Measurements from ENCODE around the gene TUBA4A.

Gene TUBA4A

GRCh38 chr2:219243291-219243761 is 10.4 kb downstream of the TUBA4A start:
- Histone ChIP-seq H3K4me3 (ENCODE audit: low read length) (no peak overlapping the region), H3K27ac (ENCODE audit: low read length) (no peak overlapping the region), H3K9me3 (ENCODE audit: control insufficient read depth, insufficient read depth, low read length) (no peaks in the 10 kb centered on the region), H3K27me3 (ENCODE audit: control insufficient read depth, insufficient read depth, low read length) (no peaks in the 10 kb centered on the region), H3K4me1 (ENCODE audit: control insufficient read depth, insufficient read depth, low read length) (peaks cover 2% of the 10 kb centered on the region; the same call in 1 of the 2 replicates), H3K36me3 (ENCODE audit: control insufficient read depth, insufficient read depth, low read length) (no peaks in the 10 kb centered on the region)
- no CpG with 5 or more reads among the region's 28 CpGs for WGBS (ENCODE audit: insufficient coverage, insufficient read length)
- DNase-seq (ENCODE audit: low read depth, low spot score): no peak

- Histone ChIP-seq H3K36me3 (ENCODE audit: control insufficient read depth, insufficient read depth, low read length) (peaks cover 23% of the 10 kb centered on the region), H3K4me1 (ENCODE audit: control insufficient read depth, insufficient read depth, low read length) (no peaks in the 10 kb centered on the region), H3K27ac (ENCODE audit: low read length) (no peak overlapping the region), H3K4me3 (ENCODE audit: low read length) (no peak overlapping the region), H3K27me3 (ENCODE audit: control insufficient read depth, insufficient read depth, low read length) (no peaks in the 10 kb centered on the region), H3K9me3 (ENCODE audit: control insufficient read depth, insufficient read depth, low read length) (no peaks in the 10 kb centered on the region)
- DNase-seq (ENCODE audit: low read depth, low spot score): no peak
- WGBS (ENCODE audit: insufficient coverage, insufficient read length): no CpG with 5 or more reads among the region's 3 CpGs
These were observed 19.4 kb downstream of the TUBA4A start for GRCh38 chr2:219234331-219234730.

GRCh38 chr2:219230059-219230540 is 23.6 kb downstream of the TUBA4A start:
- H3K27ac ChIP-seq (ENCODE audit: low read length): no peak overlapping the region
- WGBS (ENCODE audit: insufficient coverage, insufficient read length): no CpG with 5 or more reads among the region's 24 CpGs
- H3K36me3 ChIP-seq (ENCODE audit: control insufficient read depth, insufficient read depth, low read length): peaks cover 8% of the 10 kb centered on the region; the same call in 1 of the 2 replicates
- no peaks in the 10 kb centered on the region for H3K9me3 ChIP-seq (ENCODE audit: control insufficient read depth, insufficient read depth, low read length)
- H3K4me3 ChIP-seq (ENCODE audit: low read length): peak overlapping the region; percentile 89
- H3K27me3 ChIP-seq (ENCODE audit: control insufficient read depth, insufficient read depth, low read length): no peaks in the 10 kb centered on the region
- DNase-seq (ENCODE audit: low read depth, low spot score): no peak
- H3K4me1 ChIP-seq (ENCODE audit: control insufficient read depth, insufficient read depth, low read length): 0 out of 2 replicates have a peak, but pooled peaks cover 3% of the 10 kb centered on the region

- no CpG with 5 or more reads among the region's 80 CpGs for WGBS (ENCODE audit: insufficient coverage, insufficient read length)
These were observed 24.2 kb downstream of the TUBA4A start, which contains the start of the genes ANKZF1 and ATG9A for GRCh38 chr2:219229305-219230058. TSS of gene ANKZF1 (plus strand) at chr2:219229806. CDS start at chr2:219230258, 452 bp downstream. TSS of gene ATG9A (minus strand) at chr2:219229636. CDS start at chr2:219228024, 1,612 bp downstream.

GRCh38 chr2:219228911-219229304 is 24.8 kb downstream of the TUBA4A start:
- no CpG with 5 or more reads among the region's 19 CpGs for WGBS (ENCODE audit: insufficient coverage, insufficient read length)
- H3K27ac ChIP-seq (ENCODE audit: low read length): no peak overlapping the region
- no peak for DNase-seq (ENCODE audit: low read depth, low spot score)
- peak overlapping the region; percentile 89 for H3K4me3 ChIP-seq (ENCODE audit: low read length)
- no peaks in the 10 kb centered on the region for H3K27me3 ChIP-seq (ENCODE audit: control insufficient read depth, insufficient read depth, low read length)
- peaks cover 14% of the 10 kb centered on the region for H3K36me3 ChIP-seq (ENCODE audit: control insufficient read depth, insufficient read depth, low read length)
- H3K4me1 ChIP-seq (ENCODE audit: control insufficient read depth, insufficient read depth, low read length): 0 out of 2 replicates have a peak, but pooled peaks cover 3% of the 10 kb centered on the region
- no peaks in the 10 kb centered on the region for H3K9me3 ChIP-seq (ENCODE audit: control insufficient read depth, insufficient read depth, low read length)

More at GRCh38 chr2:219229305-219230058, 24.2 kb downstream of the TUBA4A start, which contains the start of the genes ANKZF1 and ATG9A:
- H3K4me3 ChIP-seq (ENCODE audit: low read length): peak within 1 kb of the TSS; percentile 89
- H3K27me3 ChIP-seq (ENCODE audit: control insufficient read depth, insufficient read depth, low read length): no peaks in the 10 kb centered on the region
- no peak within 1 kb of the TSS for H3K27ac ChIP-seq (ENCODE audit: low read length)
- DNase-seq (ENCODE audit: low read depth, low spot score): no peak
- 0 out of 2 replicates have a peak, but pooled peaks cover 3% of the 10 kb centered on the region for H3K4me1 ChIP-seq (ENCODE audit: control insufficient read depth, insufficient read depth, low read length)
- H3K9me3 ChIP-seq (ENCODE audit: control insufficient read depth, insufficient read depth, low read length): no peaks in the 10 kb centered on the region
- peaks cover 9% of the 10 kb centered on the region for H3K36me3 ChIP-seq (ENCODE audit: control insufficient read depth, insufficient read depth, low read length)

- Histone ChIP-seq H3K9me3 (ENCODE audit: control insufficient read depth, insufficient read depth, low read length) (no peaks in the 10 kb centered on the region), H3K4me3 (ENCODE audit: low read length) (peak overlapping the region; percentile 89; the same call in 1 of the 2 replicates), H3K27ac (ENCODE audit: low read length) (no peak overlapping the region), H3K4me1 (ENCODE audit: control insufficient read depth, insufficient read depth, low read length) (0 out of 2 replicates have a peak, but pooled peaks cover 3% of the 10 kb centered on the region), H3K27me3 (ENCODE audit: control insufficient read depth, insufficient read depth, low read length) (no peaks in the 10 kb centered on the region), H3K36me3 (ENCODE audit: control insufficient read depth, insufficient read depth, low read length) (peaks cover 21% of the 10 kb centered on the region)
- no peak for DNase-seq (ENCODE audit: low read depth, low spot score)
- no CpG with 5 or more reads among the region's 7 CpGs for WGBS (ENCODE audit: insufficient coverage, insufficient read length)
These were observed 25.4 kb downstream of the TUBA4A start for GRCh38 chr2:219228041-219228910.

GRCh38 chr2:219225350-219225749 is 28.4 kb downstream of the TUBA4A start:
- no peaks in the 10 kb centered on the region for H3K9me3 ChIP-seq (ENCODE audit: control insufficient read depth, insufficient read depth, low read length)
- no peak overlapping the region for H3K27ac ChIP-seq (ENCODE audit: low read length)
- 0 out of 2 replicates have a peak, but pooled peaks cover 3% of the 10 kb centered on the region for H3K4me1 ChIP-seq (ENCODE audit: control insufficient read depth, insufficient read depth, low read length)
- no peaks in the 10 kb centered on the region for H3K27me3 ChIP-seq (ENCODE audit: control insufficient read depth, insufficient read depth, low read length)
- peaks cover 30% of the 10 kb centered on the region for H3K36me3 ChIP-seq (ENCODE audit: control insufficient read depth, insufficient read depth, low read length)
- no CpG with 5 or more reads among the region's 3 CpGs for WGBS (ENCODE audit: insufficient coverage, insufficient read length)
- H3K4me3 ChIP-seq (ENCODE audit: low read length): no peak overlapping the region
- DNase-seq (ENCODE audit: low read depth, low spot score): no peak

GRCh38 chr2:219223831-219224610 is 29.7 kb downstream of the TUBA4A start:
- no peak overlapping the region for H3K4me3 ChIP-seq (ENCODE audit: low read length)
- H3K27ac ChIP-seq (ENCODE audit: low read length): no peak overlapping the region
- no CpG with 5 or more reads among the region's 31 CpGs for WGBS (ENCODE audit: insufficient coverage, insufficient read length)
- no peaks in the 10 kb centered on the region for H3K27me3 ChIP-seq (ENCODE audit: control insufficient read depth, insufficient read depth, low read length)
- no peaks in the 10 kb centered on the region for H3K9me3 ChIP-seq (ENCODE audit: control insufficient read depth, insufficient read depth, low read length)
- DNase-seq (ENCODE audit: low read depth, low spot score): no peak
- peaks cover 30% of the 10 kb centered on the region for H3K36me3 ChIP-seq (ENCODE audit: control insufficient read depth, insufficient read depth, low read length)
- H3K4me1 ChIP-seq (ENCODE audit: control insufficient read depth, insufficient read depth, low read length): 0 out of 2 replicates have a peak, but pooled peaks cover 3% of the 10 kb centered on the region

- no CpG with 5 or more reads among the region's 16 CpGs for WGBS (ENCODE audit: insufficient coverage, insufficient read length)
These were observed 31.7 kb downstream of the TUBA4A start for GRCh38 chr2:219221957-219222518.

More at GRCh38 chr2:219221957-219222518, 31.7 kb downstream of the TUBA4A start:
- Histone ChIP-seq H3K4me3 (ENCODE audit: low read length) (no peak overlapping the region), H3K36me3 (ENCODE audit: control insufficient read depth, insufficient read depth, low read length) (peaks cover 30% of the 10 kb centered on the region), H3K4me1 (ENCODE audit: control insufficient read depth, insufficient read depth, low read length) (peaks cover 2% of the 10 kb centered on the region; the same call in 1 of the 2 replicates), H3K27ac (ENCODE audit: low read length) (no peak overlapping the region), H3K9me3 (ENCODE audit: control insufficient read depth, insufficient read depth, low read length) (no peaks in the 10 kb centered on the region), H3K27me3 (ENCODE audit: control insufficient read depth, insufficient read depth, low read length) (no peaks in the 10 kb centered on the region)
- no peak for DNase-seq (ENCODE audit: low read depth, low spot score)
